GM19351 (cell line): ENCODE results near the gene BANF2.

Experiments
- ATAC-seq: cut with Tn5 transposase; IDR thresholded peaks from one replicate; pipeline ENCODE4 v1.9.1; 2021; ENCODE audit warnings: mild to moderate bottlenecking, moderate library complexity; ENCODE audit not compliant: unreplicated experiment

Gene BANF2

GRCh38 chr20:17663486-17663885, 36.3 kb upstream of the BANF2 start:
- no peak for ATAC-seq

- no peak for ATAC-seq
Measured at GRCh38 chr20:17664025-17664633, 35.6 kb upstream of the BANF2 start.

- no peak for ATAC-seq
Measured at GRCh38 chr20:17665756-17666155, 34.0 kb upstream of the BANF2 start.

- no peak for ATAC-seq
Measured at GRCh38 chr20:17666481-17666880, 33.3 kb upstream of the BANF2 start.

DNA sequence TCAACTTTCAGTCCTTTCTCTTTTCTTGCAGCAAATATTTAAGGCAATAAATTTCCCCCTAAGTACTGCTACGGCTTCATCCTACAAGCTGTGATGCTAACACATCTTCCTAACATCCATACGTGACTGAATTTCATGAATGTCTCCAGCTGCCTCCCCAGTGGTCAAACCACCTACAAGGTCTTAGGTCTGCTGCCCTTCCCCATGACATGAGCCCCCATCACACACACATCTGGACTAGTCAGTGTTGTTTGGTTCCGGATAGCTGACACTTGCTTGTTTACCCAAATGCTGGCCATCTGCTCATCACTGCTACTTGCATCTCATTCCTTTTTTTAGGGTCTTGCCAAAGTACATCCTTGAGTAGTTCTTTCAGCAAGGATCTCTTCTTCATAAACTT, 32.3 kb upstream of the BANF2 start:
- no peak for ATAC-seq

DNA sequence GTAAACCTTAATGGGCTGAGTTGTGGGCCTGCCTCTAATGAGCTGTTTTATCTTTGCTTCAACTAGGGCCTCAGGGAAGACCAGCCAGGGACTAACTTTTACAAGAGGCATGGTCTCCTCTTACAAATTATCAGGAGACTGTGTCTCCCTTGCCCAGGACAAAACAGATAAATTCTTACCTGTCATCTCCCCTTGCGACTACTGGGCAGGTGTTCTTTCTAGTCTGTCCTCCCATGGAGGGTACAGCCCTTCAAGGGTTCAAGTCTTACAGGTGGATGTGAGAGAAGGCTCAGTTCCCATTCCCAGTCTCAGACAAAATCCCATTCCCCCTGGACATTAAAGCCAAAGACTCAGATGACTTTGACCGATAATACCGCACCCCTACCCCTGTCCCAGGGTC, 31.3 kb upstream of the BANF2 start:
- no peak for ATAC-seq

DNA sequence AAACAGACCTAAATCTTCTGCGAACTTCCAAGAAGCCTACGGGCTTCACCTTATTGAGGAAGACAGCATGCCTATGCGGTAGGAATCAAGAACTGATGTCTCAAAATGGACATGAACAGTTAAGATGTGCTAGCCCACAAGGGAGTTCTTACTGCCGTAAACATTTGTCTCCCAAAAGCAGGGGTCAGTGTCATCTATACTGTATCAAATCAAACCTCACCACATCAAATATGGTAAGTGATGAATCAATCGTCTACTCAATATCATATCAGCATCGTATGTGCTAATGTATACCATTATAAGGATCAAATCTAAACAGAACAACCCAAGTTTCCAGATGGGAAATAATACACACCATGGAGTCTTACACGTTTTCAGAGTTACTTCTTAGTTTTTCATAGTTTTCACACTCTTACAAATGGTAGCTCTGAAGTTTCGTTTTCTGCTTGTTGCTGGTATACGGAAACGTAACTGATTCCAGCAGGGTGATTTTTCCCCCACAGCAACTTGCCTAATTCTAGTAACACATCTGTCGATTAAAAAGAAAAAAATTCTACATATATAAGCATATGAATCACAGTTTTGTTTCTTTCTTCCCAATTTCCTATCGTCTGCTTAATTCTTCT, 30.3 kb upstream of the BANF2 start:
- ATAC-seq: no peak

DNA sequence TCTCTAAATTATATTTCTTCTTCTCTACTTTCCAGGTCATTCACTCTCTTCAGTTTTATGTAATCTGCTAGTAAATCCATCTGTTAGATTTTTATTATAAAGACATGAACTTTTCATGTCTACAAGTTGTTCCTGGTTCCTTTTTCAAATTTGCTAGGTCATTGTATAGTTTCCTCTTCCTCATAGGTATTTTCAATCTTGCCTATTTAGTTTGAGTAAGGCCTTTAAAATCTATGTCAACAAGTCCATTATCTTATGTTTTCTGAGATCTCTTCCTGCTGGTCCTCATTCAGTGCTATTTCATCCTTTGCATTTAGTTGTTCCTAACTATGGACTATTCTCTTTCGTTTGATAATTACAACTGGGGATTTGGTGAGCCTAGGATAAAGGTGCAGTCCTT, 28.8 kb upstream of the BANF2 start:
- ATAC-seq: no peak

GRCh38 chr20:17671565-17671964, 28.2 kb upstream of the BANF2 start:
- ATAC-seq: no peak

DNA sequence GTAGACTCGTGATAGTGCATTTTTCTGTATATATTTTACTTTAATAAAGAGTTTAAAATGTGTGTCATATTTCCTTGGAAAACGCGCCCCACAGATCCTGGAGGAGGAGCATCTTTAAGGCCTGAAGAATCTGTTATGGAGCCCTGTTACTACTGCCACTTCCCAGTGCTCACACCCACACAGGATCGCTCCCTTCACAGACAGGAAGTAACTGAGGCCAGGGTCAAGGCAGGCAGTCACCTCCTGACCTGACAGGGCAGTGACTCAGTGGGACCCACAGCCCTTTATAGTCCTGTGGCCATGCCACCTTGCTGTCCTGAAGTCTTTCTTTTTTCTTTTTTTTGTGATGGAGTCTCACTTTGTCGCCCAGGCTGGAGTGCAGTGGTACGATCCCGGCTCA, 26.7 kb upstream of the BANF2 start:
- no peak for ATAC-seq

GRCh38 chr20:17674722-17675518, 24.8 kb upstream of the BANF2 start:
- ATAC-seq: no peak

- ATAC-seq: no peak
Measured at GRCh38 chr20:17675519-17676377, 24.0 kb upstream of the BANF2 start.

GRCh38 chr20:17676378-17676759, 23.4 kb upstream of the BANF2 start:
- no peak for ATAC-seq

- no peak for ATAC-seq
Measured at GRCh38 chr20:17676942-17677341, 22.8 kb upstream of the BANF2 start.

GRCh38 chr20:17678295-17678694, 21.5 kb upstream of the BANF2 start:
- ATAC-seq: no peak

DNA sequence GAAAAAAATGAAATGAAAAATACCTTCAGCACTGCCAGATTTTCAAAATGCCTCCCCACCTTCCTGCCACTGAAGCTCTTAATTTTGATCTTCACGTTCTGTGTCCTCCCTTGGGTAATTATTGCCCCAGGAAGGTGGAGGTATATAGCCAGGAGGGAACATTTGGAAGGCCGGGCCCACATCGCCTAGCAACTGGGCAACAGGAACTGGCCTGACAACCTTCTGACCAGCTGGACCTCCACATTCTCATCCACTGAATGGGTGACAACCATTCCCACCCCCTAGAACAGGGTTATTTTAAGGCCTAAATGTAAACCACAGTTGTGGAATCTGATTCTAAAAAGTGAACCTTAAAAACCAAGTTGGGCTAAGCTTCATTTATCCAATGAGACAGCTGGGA, 20.9 kb upstream of the BANF2 start:
- ATAC-seq: no peak

DNA sequence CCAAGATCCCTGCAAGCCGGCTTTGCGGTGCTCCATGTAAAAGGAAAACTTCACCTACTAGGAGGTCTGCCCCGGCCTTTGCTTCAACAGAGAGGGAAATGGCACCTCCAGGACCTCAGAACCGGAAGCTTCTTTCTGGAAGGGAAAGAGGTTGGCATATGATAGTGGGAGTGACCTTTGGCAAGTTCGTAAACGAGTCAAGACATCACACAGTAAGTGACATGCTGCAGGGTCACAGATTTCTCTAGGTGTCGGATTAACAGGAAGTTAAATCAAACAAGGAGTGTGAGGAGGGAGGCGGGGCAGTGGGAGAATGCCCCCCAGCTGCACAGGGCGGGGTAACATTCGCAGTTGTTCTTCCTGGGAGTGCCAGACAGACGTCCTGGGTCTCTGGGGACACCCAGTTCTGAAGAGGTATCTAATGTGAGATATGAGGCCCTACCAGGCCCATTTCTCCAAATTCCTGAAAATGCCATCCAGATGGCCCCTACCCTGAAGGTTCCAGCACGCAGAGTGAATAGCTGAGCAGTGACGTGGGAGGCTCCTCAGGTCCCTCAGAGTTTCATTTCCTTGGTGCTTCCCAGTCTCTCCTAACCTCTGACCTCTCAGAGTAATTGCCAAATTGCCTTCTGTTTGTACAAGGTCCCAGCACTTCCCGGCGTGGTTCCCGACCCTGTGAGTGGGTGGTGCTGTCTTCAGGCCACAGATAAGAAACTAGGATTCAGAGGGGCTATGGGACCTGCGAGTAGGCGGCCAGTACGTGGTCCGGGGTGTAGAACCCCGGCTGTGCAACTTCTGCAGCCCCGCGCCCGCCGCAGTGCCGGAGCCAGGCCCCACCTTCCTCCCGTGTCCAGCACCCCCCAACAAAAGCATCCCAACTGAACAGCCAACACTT, 19.6 kb upstream of the BANF2 start:
- ATAC-seq: no peak

GRCh38 chr20:17680836-17681725, 18.7 kb upstream of the BANF2 start:
- ATAC-seq: peak; percentile 31

DNA sequence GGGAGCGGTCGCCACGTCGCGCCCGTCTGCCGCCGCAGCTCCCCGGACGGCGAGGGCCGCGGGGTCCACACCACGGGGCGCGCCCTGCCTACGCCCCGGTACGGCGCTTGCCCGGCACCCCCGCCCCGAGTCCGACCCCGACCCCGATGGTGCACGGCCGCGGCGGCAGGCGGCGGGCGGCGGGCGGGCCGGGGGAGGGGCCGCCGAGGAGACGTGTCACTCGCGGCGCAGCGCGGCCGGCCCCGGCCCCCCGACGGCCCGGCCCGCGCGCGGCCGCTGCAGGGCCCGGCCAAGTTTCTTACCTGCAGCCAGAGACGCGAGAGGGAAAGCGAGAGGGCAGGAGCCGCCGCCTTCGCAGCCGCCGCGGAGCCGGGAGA, 18.1 kb upstream of the BANF2 start:
- peak; percentile 4 for ATAC-seq
